SIG-M5 treated with dmso at 0.1 percent for 504 hours (cell line): ENCODE results near the gene TRIM5.
"Not testable (repeated sequence)": the region's sequence is repeated elsewhere in the genome, so short reads cannot be mapped to it uniquely, and the experiment has no call there.

Source experiments
- DNase-seq: peaks from one replicate; lab custom pipeline; 2025; ENCODE audit not compliant: unreplicated experiment; lab: John Stamatoyannopoulos, UW

The TRIM5 gene, protein sequence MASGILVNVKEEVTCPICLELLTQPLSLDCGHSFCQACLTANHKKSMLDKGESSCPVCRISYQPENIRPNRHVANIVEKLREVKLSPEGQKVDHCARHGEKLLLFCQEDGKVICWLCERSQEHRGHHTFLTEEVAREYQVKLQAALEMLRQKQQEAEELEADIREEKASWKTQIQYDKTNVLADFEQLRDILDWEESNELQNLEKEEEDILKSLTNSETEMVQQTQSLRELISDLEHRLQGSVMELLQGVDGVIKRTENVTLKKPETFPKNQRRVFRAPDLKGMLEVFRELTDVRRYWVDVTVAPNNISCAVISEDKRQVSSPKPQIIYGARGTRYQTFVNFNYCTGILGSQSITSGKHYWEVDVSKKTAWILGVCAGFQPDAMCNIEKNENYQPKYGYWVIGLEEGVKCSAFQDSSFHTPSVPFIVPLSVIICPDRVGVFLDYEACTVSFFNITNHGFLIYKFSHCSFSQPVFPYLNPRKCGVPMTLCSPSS

DNA sequence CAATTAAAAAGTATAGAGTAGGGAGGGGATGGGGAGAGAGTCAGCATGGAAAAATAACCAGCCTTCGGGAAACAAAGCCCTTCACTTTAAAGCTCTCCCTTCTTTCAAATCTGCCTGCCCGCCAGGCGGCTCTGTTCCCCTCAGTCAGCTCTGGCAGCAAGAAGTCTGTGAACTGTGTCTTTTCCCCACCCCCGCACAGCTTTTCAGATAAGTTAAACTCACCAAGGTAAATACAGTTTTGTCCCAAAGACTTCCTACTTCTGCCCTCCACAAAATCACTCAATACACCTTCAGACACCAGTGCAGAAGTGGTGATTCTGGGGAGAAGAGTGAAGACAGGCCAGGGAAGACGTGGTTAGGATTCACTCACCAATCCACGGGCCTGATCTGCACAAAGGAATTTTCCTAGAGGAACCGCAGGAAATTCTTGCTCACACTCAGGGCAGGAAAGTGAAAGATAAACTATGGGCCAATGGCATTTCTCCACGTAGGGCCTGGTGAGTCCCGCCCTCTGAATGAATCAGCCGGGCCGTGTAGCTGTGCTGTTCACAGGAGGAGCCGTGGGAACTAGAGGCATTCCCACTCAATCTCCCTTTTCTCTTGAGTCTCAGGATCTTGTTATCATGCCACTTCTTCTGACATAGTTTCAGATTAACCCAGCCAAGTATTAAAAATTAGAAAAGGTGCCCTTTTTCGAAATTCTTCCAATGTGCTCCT lies at the start of gene TRIM5:
Gene TRIM5, minus strand, starts transcription at position 429 of the 717 bp plus-strand sequence. CDS start 4,897 bp downstream, outside the sequence.
- DNase-seq = peak; percentile 77

DNA sequence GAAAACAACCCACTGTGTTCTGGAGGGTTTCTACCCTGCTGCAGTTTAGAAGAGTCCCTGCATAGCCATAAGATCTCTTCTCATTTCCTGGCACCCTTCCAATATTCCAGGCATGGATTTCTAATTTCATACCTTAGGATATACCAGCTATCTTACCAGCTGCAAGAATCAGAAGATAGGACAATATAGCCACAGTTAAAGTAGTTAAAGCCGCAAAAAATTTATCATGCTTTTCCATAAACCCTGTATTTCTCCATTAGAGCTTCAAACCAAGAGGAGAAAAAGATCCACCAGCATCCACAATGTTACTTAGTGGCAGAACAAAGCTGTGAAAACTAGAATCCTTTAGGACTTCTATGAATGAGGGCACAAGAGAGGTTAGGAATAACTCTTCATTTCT lies 42.8 kb upstream of the TRIM5 start:
- DNase-seq = no peak

DNA sequence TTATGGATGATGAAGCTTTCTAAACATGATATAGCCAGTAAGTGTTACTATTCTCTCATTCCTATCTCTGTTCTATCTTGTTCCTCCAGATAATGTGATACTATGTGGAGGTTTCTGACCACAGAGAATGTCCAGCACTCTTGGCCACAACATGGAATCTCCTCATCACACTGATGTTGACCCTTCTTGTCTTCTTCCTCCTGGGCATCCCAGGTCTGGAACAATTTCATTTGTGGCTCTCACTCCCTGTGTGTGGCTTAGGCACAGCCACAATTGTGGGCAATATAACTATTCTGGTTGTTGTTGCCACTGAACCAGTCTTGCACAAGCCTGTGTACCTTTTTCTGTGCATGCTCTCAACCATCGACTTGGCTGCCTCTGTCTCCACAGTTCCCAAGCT lies 41.5 kb upstream of the TRIM5 start:
- no peak for DNase-seq

DNA sequence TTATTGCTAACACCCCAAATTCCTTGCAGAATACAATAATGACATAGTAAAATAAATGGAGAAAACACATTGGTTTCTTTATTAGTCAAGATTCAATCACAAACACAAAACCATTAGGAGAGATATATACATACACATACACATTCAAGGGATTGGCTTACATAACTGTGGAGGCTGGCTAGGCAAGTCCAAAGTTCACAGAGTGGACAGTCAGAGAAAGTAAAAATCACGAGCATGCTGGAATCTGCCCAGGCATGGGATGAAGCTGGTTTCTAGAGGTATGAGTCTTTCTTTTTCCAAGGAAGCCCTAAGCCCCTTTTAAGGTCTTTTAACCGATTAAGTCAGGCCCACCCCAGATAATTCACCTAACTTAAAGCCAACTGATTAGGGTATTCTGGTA lies 37.7 kb upstream of the TRIM5 start:
- no peak for DNase-seq

DNA sequence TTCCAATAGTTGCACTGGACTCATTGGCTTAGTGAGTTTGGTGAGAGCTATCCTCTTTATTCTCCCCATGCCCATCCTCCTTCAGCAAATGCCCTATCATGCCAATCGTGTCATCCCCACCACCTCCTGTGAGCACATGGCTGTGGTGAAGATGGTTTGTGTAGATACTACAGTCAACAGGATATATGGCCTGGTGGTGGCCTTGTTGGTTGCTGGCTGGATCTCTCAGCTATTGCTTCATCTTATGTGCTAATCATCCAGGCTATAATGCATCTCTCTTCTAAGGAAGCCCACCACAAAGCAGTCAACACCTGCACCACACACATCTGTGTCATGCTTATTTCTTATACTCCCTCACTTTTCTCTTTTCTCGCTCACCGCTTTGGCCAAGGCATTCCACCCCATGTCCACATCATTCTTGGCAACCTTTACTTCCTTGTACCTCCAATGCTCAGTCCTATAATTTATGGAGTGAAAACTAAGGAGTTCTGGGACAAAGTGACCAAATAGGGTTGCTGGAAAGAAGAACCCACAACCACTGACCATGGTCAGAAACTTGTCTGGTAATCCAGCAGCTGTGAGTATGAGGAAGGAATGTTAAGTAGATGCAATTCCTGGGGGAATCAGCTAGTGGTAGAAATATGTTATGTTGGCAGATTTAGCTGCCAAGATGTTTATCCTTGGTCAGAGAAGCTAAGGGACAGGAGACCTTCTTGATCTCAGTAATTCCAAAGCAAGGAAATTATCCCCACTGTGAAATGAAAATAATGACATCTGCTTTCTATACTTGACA lies 35.0 kb upstream of the TRIM5 start:
- DNase-seq = no peak

GRCh38 chr11:5716518-5716917 lies 31.6 kb upstream of the TRIM5 start:
- DNase-seq = not testable (repeated sequence)

DNA sequence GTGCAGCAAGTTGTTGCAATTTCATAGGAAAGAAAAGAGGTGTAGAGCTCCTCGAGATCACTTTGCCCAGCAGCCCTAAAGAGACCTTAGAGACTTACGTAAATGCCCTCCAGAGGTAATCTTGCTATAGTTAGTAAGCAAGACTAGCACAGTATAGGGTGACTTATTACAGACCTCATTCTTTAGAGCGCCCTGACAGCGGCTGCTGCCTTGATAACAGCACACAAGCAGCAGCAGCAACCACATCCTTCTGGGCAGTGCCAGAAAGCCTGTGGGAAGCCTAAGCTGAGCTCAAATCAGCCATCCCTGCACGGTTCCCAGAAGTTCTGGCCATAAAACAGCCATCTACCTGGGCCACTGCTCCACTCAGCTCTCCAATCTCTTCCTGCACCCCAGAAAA lies 28.8 kb upstream of the TRIM5 start:
- DNase-seq = no peak

- DNase-seq = no peak
Observed at GRCh38 chr11:5712507-5712906, 27.6 kb upstream of the TRIM5 start.

DNA sequence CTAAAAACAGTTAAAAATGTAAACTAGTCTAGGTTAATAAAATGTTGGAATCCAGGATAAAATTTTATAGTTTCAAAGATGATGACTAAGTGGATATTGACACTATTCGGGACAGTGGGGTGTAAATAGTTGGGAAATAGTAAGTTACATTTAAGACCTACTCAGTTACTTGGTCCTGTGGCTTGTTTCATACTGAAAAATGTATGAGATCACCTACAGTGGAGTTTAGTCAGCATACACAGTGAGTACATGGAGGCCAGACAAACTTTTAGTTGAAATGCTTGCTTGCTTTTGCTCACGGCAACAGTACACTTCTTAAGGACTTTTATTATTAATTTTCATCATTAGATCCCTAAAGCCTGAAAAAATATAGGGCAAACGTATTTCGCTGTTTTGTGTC lies 20.8 kb upstream of the TRIM5 start:
- no peak for DNase-seq

DNA sequence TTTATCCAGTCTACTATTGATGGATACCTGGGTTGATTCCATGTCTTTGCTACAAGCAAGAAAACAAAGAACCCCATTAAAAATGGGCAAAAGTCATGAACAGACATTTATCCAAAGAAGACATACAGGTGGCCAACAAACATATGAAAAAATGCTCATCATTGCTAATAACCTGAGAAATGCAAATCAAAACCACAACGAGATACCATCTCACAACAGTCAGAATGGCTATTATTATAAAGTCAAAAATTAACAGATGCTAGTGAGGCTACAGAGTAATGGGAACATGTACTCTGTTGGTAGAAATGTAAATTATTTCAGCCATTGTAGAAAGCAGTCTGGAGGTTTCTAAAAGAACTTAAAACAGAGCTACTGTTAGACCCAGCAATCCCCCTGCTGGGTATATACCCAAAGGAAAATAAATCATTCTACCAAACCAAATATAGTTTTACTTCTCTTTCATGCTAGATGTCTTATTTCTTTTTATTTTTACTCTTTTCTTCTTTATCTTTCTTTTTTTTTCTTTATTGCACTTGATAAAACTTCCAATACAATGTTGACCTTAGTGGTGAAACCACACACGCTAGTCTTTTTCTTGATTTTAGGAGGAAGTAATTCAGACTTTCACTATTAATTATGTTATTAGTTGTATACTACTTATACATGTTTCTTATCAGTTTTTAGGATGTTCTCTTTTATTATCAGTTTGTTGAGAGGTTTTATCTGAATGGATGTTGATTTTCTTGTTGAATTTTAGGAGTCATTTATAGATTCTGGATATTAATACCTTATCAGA lies 19.1 kb upstream of the TRIM5 start:
- DNase-seq = no peak

GRCh38 chr11:5701055-5701577 lies 16.2 kb upstream of the TRIM5 start:
- DNase-seq = no peak

DNA sequence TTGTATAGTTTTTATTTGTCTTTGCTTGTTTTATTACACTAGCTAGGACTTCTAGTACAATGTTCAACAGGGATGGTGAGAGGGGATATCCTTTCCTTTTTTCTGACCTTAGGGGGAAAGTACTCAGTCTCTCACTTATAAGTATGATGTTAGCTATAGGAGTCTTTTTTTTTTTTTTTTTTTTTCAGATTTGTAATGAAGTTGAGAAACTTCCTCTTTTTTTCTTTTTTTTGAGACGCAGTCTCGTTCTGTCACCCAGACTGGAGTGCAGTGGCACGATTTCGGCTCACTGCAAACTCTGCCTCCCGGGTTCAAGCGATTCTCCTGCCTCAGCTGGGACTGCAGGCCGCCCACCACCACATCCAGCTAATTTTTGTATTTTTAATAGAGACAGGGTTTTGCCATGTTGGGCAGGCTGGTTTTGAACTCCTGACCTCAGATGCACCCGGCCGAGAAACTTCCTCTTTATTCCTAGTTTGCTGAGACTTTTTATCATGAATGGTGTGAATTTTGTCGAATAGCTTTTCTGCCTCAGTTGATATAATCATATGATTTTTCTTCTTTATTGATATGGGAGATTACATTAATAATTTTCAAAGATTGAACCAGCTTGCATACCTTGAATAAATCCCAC lies 15.7 kb upstream of the TRIM5 start:
- DNase-seq = peak; percentile 53

DNA sequence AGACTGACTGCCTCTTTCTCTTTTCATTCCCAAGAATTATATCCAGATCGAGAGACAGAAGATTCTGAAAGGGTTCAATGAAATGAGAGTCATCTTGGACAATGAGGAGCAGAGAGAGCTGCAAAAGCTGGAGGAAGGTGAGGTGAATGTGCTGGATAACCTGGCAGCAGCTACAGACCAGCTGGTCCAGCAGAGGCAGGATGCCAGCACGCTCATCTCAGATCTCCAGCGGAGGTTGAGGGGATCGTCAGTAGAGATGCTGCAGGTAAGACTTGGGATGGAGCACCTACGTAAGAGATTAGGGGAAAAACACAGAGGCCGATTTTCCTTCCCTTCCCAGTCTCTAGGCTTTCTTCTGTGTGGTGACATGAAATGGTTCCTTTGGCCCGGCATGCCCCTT lies 13.4 kb upstream of the TRIM5 start:
- DNase-seq = no peak

DNA sequence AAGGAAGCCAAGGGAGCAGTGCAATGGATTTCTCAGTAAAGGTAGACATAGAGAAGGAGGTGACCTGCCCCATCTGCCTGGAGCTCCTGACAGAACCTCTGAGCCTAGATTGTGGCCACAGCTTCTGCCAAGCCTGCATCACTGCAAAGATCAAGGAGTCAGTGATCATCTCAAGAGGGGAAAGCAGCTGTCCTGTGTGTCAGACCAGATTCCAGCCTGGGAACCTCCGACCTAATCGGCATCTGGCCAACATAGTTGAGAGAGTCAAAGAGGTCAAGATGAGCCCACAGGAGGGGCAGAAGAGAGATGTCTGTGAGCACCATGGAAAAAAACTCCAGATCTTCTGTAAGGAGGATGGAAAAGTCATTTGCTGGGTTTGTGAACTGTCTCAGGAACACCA lies 11.3 kb upstream of the TRIM5 start:
- DNase-seq = no peak

GRCh38 chr11:5695580-5695979 lies 10.7 kb upstream of the TRIM5 start:
- DNase-seq = no peak

DNA sequence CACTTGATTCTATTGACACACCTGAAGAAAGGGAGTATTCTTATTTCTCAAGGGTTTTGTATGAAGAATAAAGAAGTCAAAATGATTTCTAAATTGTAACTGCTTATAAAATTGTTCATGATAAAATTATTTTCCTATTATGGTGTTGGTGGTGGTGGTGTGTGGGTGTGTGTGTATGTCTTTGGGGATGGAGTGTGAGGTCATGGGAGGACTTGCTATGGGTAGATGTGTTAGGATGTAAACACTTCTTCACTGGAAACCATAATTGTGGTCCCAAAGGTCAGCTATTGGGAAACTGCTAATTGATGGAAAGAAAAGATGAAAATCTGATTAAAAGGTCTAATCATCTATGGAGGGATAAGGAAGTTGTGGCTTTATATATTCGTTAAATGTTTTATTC lies 9.8 kb upstream of the TRIM5 start:
- DNase-seq = no peak

DNA sequence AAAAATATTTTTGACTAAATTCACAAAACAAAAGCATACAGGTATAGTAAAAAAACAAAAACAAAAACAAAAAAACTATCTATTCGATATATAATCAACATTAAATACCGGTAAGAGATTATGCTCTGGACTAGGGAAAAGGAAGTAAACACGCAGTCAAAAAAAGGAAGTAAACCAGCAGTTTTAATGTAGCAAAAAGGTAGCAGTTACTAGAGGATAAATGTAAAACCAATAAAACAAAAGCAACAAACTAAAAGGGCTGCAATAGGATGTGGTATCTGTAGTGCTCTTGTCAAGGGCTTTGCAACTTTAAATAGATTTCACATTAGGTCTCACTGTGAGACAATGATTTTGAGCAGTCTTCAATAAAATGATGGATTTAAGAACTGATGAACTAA lies 7.1 kb upstream of the TRIM5 start:
- peak; percentile 52 for DNase-seq

GRCh38 chr11:5691238-5691963 lies 6.5 kb upstream of the TRIM5 start:
- not testable (repeated sequence) for DNase-seq

GRCh38 chr11:5690736-5691135 lies 5.9 kb upstream of the TRIM5 start:
- DNase-seq = no peak
